HG03175 (cell line): ENCODE results near the gene TFPI2.
"Not testable (repeated sequence)": the region's sequence is repeated elsewhere in the genome, so short reads cannot be mapped to it uniquely, and the experiment has no call there.

Source experiments
- ATAC-seq: cut with Tn5 transposase; IDR thresholded peaks from one replicate; pipeline ENCODE4 v1.9.1; 2021; ENCODE audit warnings: mild to moderate bottlenecking, moderate library complexity; ENCODE audit not compliant: unreplicated experiment

Gene TFPI2

GRCh38 chr7:93890464-93891068 is at the start of gene TFPI2:
TSS of gene TFPI2 (minus strand) at chr7:93890753. CDS start at chr7:93890678, 75 bp downstream.
- peak; percentile 51 for ATAC-seq

- ATAC-seq, result no peak
These were observed 47.7 kb upstream of the TFPI2 start for GRCh38 chr7:93938293-93938692.

- ATAC-seq, result no peak
These were observed 47.3 kb upstream of the TFPI2 start for GRCh38 chr7:93937818-93938217.

GRCh38 chr7:93935102-93935501 is 44.5 kb upstream of the TFPI2 start:
- ATAC-seq, result no peak

- ATAC-seq, result no peak
These were observed 42.6 kb upstream of the TFPI2 start for GRCh38 chr7:93933156-93933555.

- ATAC-seq, result no peak
These were observed 41.1 kb upstream of the TFPI2 start for GRCh38 chr7:93931655-93932054.

GRCh38 chr7:93927585-93927984 is 37.0 kb upstream of the TFPI2 start:
- ATAC-seq, result no peak

- ATAC-seq, result no peak
These were observed 36.2 kb upstream of the TFPI2 start for GRCh38 chr7:93926800-93927199.

- no peak for ATAC-seq
These were observed 33.4 kb upstream of the TFPI2 start for GRCh38 chr7:93923942-93924341.

- no peak for ATAC-seq
These were observed 32.7 kb upstream of the TFPI2 start for GRCh38 chr7:93923296-93923695.

- peak; percentile 79 for ATAC-seq
These were observed 31.3 kb upstream of the TFPI2 start, which contains the start of gene GNG11 for GRCh38 chr7:93921607-93922566. TSS of gene GNG11 (plus strand) at chr7:93921735. CDS start at chr7:93922138, 403 bp downstream.

- ATAC-seq, result no peak
These were observed 30.6 kb upstream of the TFPI2 start for GRCh38 chr7:93921186-93921585.

GRCh38 chr7:93920496-93921182 is 30.1 kb upstream of the TFPI2 start:
- ATAC-seq, result no peak

GRCh38 chr7:93916315-93916714 is 25.8 kb upstream of the TFPI2 start:
- not testable (repeated sequence) for ATAC-seq

GRCh38 chr7:93915888-93916287 is 25.3 kb upstream of the TFPI2 start:
- ATAC-seq, result not testable (repeated sequence)

- not testable (repeated sequence) for ATAC-seq
These were observed 24.8 kb upstream of the TFPI2 start for GRCh38 chr7:93915206-93915842.

GRCh38 chr7:93914581-93915066 is 24.1 kb upstream of the TFPI2 start:
- ATAC-seq, result no peak

GRCh38 chr7:93913197-93913596 is 22.6 kb upstream of the TFPI2 start:
- ATAC-seq, result no peak

- ATAC-seq, result peak; percentile 56
These were observed 21.1 kb upstream of the TFPI2 start for GRCh38 chr7:93911661-93912060.

- not testable (repeated sequence) for ATAC-seq
These were observed 20.7 kb upstream of the TFPI2 start for GRCh38 chr7:93911242-93911641.
